Colonic mucosa (tissue), 4 donors: ENCODE data around the gene ARFGAP1. TPM values are rescaled to one million over a fixed set of nuclear protein-coding genes. Genes with fewer than 3 reads are reported as not detected.

Experiments
- DNase-seq: peaks from one replicate; pipeline ENCODE4 v3.0.0-alpha.2; 2020
- H3K27ac ChIP-seq: fragments of 200-600 bp; one replicate; pipeline ENCODE4 v1.8.0; 2021
- H3K27me3 ChIP-seq: fragments of 200-600 bp; one replicate; pipeline ENCODE4 v1.8.0; 2021
- H3K36me3 ChIP-seq: fragments of 200-600 bp; one replicate; pipeline ENCODE4 v1.8.0; 2021
- H3K4me1 ChIP-seq: fragments of 200-600 bp; one replicate; pipeline ENCODE4 v1.8.0; 2021; ENCODE audit warnings: mild to moderate bottlenecking
- H3K4me3 ChIP-seq: fragments of 200-600 bp; one replicate; pipeline ENCODE4 v1.8.0; 2021
- H3K9ac ChIP-seq, 2 donors: one replicate each; pipeline ENCODE4 v1.7.0; 2013; ENCODE audit warnings: control low read depth in 2 of 2, low read depth in 2 of 2, low read length in 2 of 2
- H3K9me3 ChIP-seq: fragments of 200-600 bp; one replicate; pipeline ENCODE4 v1.8.0; 2021
- CTCF ChIP-seq: fragments of 200-600 bp; IDR thresholded peaks from one replicate; pipeline ENCODE4 v1.8.0; 2022; ENCODE audit warnings: antibody characterized with exemption, mild to moderate bottlenecking
- intact Hi-C: fragments of 100-400 bp; cut with DNase I; formaldehyde crosslinking; loops from one replicate; pipeline ENCODE4 v1.14.1; 2022
- total RNA-seq, 2 donors: library from RNA; stranded (reverse); fragmentation: NEBNext Ultra II Directional in 1 of 2; extraction: Animal tissue kit (Norgen Biotek cat#: 25700) in 1 of 2; gene quantifications; one replicate each; pipeline ENCODE4 v1.2.1, GENCODE V29; 2021
- donor health status: healthy.
- donor health status: DM: no; HTN: no; CAD: no.
- donor health status: DM: no; HTN: no; CAD: no.

Gene ARFGAP1
- total RNA-seq, 2 donors from 2014 or later: 66.9 to 109 TPM

DNA sequence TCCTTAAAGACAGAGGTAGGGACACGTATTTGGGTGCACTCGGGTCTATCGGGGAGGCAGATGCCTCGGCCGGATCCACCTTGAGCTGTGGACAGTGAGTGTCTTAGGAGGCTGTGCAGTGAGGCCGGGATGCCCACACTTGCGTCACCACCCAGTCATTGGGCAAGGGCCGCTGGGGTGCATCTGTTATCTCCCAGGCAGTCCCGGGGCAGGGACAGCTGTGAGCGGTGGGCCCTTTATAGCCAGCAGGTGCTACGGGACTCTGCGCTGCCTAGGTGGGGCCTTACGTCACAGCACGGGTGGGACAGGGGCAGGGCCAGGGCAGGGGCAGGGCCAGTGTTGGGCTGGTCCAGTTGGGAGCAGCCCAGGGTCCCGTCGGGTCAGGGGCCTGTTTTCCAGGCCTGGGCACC, 19.7 kb downstream of the ARFGAP1 start:
- Histone ChIP-seq H3K4me3 (no peak overlapping the region), H3K27me3 (peaks cover 7% of the 10 kb centered on the region), H3K4me1 (no peaks in the 10 kb centered on the region), H3K9ac (no peak overlapping the region), H3K9me3 (no peaks in the 10 kb centered on the region), H3K36me3 (no peaks in the 10 kb centered on the region), H3K27ac (no peak overlapping the region)
- no peak for TF ChIP-seq CTCF
- intact Hi-C loops: loop anchor here (2.0 kb wide), 1 partner anchor 69 kb away; no protein-coding TSS in a partner anchor
- no peak for DNase-seq

- Histone ChIP-seq H3K4me1 (no peaks in the 10 kb centered on the region), H3K9me3 (no peaks in the 10 kb centered on the region), H3K36me3 (no peaks in the 10 kb centered on the region), H3K4me3 (no peak within 1 kb of the TSS), H3K9ac (peak within 1 kb of the TSS in 1 of 2 donors; percentile 12), H3K27ac (no peak within 1 kb of the TSS), H3K27me3 (peaks cover 7% of the 10 kb centered on the region)
- no peak for TF ChIP-seq CTCF
- no peak for DNase-seq
- intact Hi-C loops: loop anchor here (2.0 kb wide), 1 partner anchor 70 kb away; no protein-coding TSS in a partner anchor
These were observed 20.3 kb downstream of the ARFGAP1 start, which contains the start of gene COL20A1 for GRCh38 chr20:63292904-63293303. Gene COL20A1 (plus strand): TSS chr20:63293186. CDS start chr20:63295108, 1,922 bp downstream.

DNA sequence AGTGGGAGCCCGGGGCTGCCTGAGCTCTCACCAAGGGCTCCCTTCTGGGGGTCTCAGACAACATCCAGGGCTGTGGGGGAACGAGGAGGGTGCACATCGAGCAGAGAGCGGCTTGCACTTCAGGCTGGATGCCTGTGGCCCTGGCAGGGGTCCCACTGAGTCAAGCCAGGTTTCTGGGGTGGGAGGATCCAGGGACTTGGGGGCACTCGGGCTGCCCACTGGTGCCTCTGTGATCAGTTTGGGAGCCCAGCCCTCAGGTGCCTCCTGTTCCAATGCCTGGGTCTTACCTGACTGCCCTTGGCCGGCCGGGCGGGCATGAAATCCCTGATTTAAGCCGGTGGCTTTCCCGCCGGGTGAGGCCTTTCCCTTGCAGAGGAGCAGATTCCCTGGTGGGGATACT, 20.8 kb downstream of the ARFGAP1 start:
- H3K27ac ChIP-seq: no peak overlapping the region
- no peaks in the 10 kb centered on the region for H3K9me3 ChIP-seq
- no peak for TF ChIP-seq CTCF
- no peaks in the 10 kb centered on the region for H3K4me1 ChIP-seq
- no peak overlapping the region for H3K4me3 ChIP-seq
- no peak overlapping the region for H3K9ac ChIP-seq
- DNase-seq: no peak
- H3K36me3 ChIP-seq: no peaks in the 10 kb centered on the region
- intact Hi-C loops: loop anchor here (2.0 kb wide), 1 partner anchor 71 kb away; no protein-coding TSS in a partner anchor
- peaks cover 7% of the 10 kb centered on the region for H3K27me3 ChIP-seq

GRCh38 chr20:63293871-63294535, 21.4 kb downstream of the ARFGAP1 start:
- Histone ChIP-seq H3K36me3 (no peaks in the 10 kb centered on the region), H3K4me3 (no peak overlapping the region), H3K9ac (no peak overlapping the region), H3K27me3 (peaks cover 7% of the 10 kb centered on the region), H3K4me1 (no peaks in the 10 kb centered on the region), H3K9me3 (no peaks in the 10 kb centered on the region), H3K27ac (no peak overlapping the region)
- no peak for DNase-seq
- TF ChIP-seq CTCF: no peak
- intact Hi-C loops: loop anchor here (2.0 kb wide), 1 partner anchor 71 kb away; no protein-coding TSS in a partner anchor

- TF ChIP-seq CTCF: no peak
- intact Hi-C loops: no loop called here
- H3K9ac ChIP-seq: no peak overlapping the region
- no peaks in the 10 kb centered on the region for H3K9me3 ChIP-seq
- DNase-seq: no peak
- no peaks in the 10 kb centered on the region for H3K4me1 ChIP-seq
- H3K36me3 ChIP-seq: no peaks in the 10 kb centered on the region
- H3K27ac ChIP-seq: no peak overlapping the region
- peaks cover 7% of the 10 kb centered on the region for H3K27me3 ChIP-seq
- no peak overlapping the region for H3K4me3 ChIP-seq
These were observed 21.9 kb downstream of the ARFGAP1 start for GRCh38 chr20:63294536-63294900.
